GM18499 (cell line): Measurements from ENCODE around the gene C22orf42.
"Not testable (repeated sequence)": the region's sequence is repeated elsewhere in the genome, so short reads cannot be mapped to it uniquely, and the experiment has no call there.

Source experiments
- ATAC-seq: cut with Tn5 transposase; IDR thresholded peaks from one replicate; pipeline ENCODE4 v1.9.1; 2021; ENCODE audit warnings: moderate number of reproducible peaks; ENCODE audit not compliant: insufficient read depth, unreplicated experiment

C22orf42 gene, protein sequence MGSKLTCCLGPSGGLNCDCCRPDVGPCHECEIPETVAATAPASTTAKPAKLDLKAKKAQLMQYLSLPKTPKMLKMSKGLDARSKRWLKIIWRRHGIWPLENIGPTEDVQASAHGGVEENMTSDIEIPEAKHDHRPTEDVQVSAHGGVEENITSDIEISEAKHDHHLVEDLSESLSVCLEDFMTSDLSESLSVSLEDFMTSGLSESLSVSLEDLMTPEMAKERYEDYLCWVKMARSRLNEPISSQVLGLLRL

DNA sequence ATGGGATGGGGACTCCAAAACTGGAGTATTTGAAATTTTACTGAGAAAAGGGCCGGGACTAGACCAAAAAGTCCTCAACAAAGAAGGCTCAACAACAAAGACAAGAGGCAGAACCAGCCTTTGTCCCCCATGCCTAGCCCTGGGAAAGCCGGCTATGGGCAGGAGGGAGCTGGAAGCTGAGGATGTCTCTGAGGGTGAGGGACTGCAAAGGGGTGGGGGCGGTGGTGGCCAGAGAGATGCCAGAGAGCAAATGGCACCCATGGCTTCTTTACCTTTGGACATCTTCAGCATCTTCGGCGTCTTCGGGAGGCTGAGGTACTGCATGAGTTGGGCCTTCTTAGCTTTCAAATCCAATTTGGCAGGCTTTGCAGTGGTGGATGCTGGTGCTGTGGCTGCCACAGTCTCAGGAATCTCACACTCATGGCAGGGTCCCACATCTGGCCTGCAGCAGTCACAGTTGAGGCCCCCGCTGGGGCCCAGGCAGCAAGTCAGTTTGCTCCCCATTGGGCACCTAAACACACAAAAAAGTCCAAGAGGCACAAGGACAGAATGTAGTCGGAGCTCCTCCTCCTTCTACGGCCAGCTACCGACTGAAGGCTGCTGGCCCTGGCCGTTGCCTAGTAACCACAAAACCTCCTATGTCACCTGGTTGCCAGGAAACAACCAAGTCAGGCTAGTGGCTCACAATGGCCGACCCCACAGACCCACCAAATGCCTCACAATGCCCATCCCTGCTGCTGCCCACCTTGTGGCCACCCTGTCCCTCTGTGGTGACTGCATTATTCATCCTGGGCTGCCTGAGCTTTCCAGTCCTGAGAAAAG, at the start of gene C22orf42:
Gene C22orf42, minus strand, starts transcription at position 592 of the 822 bp plus-strand sequence. Its CDS starts 88 bp downstream, at position 504.
- no peak for ATAC-seq

DNA sequence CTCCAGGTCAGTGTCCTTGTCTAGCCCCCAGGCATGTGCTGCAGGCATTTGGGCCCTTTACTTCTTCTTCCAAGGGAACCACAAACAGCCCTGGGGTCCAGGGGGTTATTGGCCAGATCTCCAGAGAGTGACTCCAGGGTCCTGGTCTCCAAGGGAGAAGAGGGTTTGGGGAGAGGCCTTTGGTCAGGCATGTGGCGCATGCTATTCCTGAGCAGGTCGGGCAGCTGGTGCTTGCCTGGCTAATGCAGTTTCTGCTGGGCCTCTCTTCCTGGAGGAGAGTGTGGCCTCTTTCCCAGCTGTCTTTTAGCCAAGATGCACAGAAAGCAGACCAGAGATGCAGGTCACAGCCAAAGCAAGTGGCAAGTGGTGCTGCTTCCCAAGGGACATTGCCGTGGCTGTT, 49.6 kb upstream of the C22orf42 start:
- no peak for ATAC-seq

DNA sequence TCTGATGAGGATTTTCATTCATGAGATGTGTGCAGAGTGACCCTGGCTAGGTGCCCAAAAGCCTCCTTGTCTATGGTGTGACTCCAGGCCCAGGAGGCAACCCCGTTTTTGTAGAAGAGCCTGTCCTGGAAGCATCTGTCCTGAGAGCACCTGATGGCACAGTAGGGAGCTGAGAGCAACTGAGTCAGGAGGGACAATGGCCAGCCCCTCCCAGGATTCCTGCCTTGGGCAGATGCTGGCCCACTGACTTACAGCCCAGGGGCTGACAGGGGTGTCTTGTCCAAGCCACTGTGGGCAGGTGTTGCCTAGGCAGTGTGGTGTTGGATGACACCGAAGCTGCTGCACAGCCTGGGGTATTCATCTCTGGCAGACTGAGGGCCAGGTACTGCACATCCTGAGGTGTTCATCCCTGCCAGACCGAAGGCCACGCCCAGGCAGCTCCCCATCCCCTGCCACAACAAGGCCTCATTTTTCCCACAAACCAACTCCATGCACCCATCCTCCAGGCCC, 48.9 kb upstream of the C22orf42 start:
- ATAC-seq = no peak

DNA sequence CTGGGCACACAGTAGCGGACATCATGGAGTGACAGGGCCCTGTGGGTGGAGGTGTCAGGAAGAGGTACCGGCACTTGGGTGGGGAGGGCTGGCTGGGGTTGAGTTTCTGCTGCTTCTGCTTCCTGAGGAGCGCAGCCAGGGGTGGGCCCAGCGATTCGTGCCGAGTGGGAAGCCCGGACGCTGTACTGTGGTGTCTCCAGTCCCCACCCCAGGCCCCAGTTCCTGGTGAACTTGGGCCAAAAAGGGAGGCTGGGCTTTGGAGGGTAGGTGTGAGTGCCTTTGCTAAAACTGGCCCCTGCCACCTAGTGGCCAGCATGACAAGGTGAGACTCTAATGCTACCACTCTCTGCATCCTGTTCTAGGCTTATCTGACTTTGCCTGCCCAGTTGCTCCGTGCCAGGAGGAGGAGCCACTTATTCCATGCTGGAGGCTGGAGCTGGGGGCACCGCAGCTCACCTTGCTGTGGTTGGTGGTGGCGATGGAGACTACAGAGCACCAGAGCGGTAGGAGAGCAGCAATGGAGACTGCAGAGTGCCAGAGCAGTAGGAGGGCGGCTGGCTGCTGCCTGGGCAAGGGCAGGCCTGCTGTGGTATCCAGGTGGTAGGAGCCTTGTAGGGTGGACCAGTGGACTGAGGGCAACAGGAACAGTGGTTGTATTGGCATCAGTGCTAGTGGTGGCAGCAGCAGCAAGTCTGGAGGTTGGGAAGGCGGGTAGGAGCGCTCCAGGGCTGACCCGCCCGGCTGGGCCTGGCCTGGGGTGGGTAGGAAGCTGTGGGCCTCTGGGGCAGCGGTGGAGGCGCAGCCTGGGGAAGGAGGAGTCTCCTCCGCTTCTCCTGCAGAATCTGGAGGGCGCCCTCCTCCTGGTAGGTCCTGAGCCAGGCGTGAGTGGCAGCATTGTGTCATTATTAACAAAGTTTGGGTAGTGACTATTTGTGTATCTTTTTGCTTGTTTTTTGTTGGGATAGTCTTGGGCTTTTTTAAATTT, 48.0 kb upstream of the C22orf42 start:
- no peak for ATAC-seq

DNA sequence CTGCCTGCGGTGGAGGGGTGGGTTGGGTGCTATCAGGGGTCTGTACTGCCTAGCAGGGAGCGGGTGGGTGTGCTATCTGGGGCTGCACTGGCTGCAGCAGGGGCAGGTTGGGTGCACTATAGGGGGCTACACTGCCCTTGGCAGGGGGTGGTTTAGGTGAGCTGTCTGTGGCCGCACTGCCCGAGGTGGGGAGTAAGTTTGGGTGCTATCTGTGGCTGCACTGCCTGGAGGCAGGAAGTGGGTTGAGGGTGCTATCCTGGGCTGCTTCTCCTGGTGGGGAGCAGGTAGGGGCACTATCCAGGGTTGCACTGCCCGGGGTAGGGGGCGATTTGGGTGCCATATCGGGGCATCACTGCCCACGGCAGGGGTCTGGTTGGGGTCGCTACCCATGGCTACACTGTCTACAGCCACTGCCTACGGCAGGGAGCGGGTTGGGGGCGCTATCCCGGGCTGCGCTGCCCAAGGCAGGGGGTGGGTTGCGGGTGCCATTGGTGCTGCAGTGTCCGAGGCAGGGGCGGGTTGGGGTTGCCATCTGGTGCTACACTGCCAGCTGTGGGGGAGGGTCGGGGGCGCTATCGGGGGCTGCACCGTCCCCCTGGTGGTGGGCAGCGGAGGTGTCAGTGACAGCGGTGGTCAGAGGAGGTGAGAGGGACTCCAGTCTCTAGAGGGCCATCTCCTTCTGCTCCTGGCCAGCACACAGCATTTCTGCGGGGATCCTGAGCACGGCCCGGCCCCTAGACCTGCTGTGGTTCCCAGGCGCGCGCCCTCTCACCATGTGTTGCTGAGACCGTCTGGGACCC, 47.1 kb upstream of the C22orf42 start:
- ATAC-seq = no peak

DNA sequence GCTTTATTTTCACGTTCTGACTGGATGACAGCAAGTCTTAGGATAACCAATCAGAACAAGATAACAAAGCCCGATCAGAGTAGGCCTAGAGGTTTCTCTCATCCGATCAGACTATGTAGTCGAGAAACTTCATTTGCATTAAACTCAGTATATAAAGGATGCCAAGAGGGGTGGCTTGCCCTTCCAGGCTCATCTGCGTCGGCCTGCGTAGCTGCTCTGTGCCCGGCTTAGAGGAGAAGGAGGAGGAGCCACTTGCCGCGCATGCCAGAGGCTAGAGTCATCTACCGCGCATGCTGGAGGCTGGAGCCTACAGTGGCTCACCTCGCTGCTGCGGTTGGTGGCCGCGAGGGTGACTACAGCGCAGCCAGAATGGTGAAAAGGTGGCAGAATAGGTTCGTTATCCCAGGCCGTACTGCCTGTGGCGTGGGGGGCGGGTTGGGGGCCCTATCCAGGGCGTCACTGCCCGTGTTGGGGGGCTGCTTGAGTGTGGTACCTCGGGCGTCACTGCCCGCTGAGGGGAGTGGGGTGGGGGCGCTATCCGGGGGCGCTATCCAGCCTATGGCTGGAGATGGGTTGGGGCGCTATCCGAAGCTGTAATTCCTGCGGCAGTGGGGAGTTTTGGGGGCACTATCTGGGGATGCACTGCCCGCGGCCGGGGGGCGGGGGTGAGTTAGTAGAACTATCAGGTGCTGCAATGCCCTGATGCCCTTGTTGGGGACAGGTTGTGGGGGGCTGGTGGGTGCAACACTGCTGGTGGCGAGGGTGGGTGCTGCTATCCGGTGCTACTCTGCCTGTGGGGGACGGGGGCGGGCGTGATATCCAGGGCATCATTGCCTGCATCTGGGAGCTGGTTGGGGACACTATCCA, 46.0 kb upstream of the C22orf42 start, which contains the start of gene RFPL2:
Gene RFPL2, minus strand, starts transcription at position 218 of the 867 bp plus-strand sequence. CDS start 2,622 bp downstream, outside the sequence.
- no peak for ATAC-seq

DNA sequence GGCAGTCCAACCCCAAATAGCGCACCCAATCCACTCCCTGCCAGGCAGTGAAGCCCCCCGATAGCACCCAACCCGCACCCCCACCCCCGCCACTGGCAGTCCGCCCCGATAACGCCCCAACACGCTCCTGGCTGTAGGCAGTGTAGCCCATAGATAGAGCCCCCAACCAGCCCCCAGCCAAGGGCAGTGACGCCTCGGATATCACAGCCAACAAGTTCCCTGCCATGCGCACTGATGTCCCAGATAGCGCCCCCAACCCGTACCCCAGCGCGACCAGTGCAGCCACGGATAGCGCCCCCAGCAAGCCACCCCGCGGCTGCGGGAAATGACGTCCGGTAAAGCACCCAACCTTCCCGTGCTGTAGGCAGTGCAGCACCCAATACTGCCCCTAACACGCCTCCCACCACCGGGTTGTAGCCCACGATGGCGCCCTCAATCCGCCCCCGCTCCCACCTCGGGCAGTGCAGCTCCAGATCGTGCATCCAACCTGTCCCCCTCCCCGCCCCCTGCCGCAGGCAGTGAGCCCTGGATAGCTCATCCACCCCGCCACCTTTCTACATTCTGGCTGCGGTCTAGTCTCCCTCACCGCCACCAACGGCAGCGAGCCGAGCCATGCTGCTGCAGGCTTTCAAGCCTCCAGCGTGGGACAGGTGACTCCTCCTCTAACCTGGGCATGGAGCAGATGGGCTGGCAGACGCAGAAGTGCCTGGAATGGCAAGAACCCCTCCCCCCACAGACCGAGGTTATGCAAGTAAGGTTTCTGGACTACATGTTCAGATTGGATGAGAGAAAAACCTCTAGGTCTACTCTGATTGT, 45.1 kb upstream of the C22orf42 start:
- no peak for ATAC-seq

DNA sequence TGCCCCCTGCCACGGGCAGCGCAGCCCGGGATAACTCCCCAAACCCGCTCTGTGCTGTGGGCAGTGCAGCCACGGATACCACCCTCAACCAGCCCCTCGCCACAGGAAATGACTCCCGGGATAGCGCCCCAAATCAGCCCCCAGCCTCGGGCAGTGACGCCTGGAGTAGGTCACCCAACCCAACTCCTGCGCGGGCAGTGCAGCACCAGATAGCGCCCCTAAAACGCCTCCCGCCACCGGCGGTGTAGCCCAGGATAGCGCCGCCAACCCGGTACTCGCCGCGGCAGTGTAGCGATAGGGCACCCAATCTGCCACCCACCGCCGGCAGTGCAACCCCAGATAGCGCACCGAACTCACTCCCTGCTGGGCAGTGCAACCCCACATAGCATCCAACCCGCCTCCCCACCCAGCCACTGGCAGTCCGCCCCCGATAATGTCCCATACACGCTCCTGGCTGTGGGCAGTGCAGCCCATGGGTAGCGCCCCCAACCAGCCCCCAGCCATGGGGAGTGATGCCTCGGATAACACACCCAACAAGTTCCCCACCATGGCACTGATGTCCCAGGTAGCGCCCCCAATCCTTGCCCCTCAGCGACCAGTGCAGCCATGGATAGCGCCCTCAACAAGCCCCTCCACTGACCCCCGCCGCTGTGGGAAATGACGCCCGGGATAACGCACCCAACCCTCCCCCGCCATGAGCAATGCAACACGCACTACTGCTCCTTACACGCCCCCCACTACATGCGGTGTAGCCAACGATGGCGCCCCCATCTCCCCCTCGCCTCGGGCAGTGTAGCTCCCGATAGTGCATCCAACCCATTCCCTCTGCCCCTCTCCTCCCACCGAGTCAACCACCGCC, 44.3 kb upstream of the C22orf42 start:
- ATAC-seq = no peak

DNA sequence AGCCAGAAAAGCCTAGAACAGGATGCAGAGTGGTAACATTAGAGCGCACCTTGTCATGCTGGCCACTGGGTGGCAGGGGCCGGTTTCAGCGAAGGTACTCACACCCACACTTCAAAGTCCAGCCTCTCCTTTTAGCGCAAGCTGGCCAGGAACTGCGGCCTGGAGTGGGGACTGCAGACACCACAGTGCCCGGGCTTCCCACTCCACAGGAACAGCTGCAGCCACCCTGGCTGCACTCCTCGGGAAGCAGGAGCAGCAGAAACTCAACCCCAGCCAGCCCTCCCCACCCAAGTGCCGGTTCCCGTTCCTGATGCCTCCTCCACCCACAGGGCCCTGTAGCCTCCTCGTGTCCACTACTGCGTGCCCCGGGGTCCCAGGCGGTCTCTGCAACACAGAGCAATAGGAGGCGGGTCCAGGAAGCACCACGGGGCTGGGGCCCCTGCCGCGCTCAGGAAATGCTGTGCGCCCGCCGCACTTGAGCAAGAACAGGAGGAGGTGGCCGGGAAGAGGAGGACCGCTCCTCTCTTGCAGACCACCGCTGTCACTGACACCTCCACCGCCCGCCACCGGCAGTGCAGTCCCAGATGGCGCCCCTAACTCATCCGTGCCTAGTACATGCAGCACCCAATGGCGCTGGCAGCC, 43.6 kb upstream of the C22orf42 start:
- ATAC-seq = no peak

DNA sequence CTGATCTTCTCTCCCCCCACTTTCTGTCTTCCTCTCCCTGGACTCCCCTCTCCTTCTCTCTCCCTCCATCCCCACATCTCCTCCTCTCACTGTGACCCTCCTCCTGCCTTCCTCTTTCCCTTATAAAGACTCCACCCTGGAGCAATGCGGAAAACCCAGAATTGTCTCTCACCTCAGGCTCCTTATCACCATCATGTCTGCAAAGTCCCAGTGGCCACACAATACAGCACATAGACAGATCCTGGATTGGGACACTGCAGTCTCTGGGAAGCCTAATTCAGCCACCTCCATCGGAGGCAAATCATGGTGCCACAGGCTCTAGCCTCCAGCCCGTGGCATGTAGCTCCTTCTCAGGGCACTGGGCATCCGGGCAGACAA, 43.0 kb upstream of the C22orf42 start:
- no peak for ATAC-seq

DNA sequence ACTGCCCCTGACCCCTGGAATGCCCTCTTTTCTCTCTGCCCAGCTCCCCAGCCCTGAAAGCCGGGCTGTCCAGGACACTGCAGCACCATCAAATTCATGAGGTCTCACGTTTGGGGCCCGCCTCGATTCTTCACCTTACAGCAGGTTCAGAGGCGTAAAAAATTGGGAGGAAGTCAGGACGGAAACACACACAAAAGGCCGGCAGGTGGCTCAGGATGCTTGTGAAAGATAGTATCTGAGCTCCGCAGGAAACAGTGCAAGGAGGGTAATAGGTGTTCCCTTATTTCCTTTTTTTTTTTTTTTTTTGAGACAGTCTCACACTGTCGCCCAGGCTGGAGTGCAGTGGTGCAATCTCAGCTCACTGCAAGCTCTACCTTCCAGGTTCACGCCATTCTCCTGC, 41.6 kb upstream of the C22orf42 start:
- ATAC-seq = no peak

DNA sequence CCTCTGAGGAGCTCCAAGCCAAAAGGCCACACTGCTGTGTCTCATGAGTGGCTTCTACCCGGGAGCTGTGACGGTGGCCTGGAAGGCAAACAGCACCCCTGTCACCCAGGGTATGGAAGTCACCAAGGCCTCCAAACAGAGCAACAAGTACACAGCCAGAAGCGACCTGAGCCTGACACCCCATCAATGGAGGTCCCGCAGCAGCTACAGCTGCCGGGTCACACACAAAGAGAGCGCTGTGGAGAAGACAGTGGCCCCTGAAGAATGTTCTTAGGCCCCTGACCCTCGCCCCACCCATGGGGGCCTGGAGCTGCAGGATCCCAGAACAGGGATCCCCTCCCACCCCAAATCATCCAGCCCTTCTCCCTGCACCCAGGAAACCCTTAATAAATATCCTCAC, 40.9 kb upstream of the C22orf42 start:
- no peak for ATAC-seq

DNA sequence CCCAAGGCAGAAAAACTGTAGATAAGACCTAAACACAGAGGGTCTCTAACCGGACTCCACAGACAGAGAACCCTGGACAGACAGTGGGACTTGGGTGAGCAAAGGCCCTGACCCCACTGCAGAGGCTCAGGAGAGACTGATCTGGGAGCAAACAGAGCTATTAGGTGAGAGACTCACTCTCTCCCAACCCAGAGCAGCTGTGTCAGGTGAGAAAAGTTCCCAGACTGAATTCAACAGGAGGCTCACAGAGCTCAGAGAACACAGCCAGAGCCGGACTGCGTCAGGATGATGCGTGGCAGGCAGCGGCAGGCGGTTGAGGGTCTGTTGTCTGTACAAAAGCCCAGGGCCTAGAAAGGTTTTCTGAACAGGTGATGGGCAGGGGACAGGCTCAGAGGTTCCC, 40.2 kb upstream of the C22orf42 start:
- no peak for ATAC-seq

DNA sequence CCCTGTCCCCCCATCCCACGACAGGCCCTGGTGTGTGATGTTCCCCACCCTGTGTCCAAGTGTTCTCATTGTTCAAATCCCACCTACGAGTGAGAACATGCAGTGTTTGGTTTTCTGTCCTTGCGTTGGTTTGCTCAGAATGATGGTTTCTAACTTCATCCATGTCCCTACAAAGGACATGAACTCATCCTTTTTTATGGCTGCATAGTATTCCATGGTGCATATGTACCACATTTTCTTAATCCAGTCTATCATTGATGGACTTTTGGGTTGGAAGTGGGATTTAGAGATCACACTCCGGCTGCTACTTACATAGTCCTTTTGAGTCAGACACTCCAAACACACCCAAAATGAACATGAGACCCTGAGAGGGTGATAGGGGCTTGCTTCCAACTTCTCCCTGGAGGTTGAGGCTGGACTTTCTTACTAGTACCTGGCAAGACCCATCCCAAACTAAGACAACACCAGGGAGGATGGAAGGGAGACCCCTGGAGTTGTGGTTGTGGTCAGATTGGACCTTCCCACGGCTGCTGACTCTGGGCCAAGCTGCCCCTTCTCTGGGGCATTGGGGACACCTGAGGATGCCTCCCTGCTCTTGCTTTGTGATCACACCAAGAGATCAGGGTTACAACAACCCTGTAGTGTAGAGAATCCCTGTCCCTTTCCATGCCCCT, 38.6 kb upstream of the C22orf42 start:
- ATAC-seq = not testable (repeated sequence)

DNA sequence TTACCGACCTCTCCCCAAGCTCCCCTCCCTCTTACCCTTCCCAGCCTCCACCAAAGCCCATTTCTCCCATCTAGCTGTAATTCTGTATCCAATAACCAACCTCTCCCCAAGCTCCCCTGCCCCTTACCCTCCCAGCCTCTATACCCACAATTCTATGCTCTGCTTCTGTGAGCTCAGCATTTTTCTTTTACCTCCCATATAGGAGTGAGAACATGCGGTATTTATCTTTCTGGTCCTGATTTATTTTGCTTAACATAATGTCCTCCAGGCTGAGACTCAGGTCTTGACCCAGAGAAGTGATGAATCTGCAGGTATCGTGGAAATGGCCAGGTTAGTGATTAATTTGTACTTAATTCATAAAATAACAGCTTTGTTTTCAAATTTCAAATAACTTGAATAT, 36.8 kb upstream of the C22orf42 start:
- not testable (repeated sequence) for ATAC-seq

DNA sequence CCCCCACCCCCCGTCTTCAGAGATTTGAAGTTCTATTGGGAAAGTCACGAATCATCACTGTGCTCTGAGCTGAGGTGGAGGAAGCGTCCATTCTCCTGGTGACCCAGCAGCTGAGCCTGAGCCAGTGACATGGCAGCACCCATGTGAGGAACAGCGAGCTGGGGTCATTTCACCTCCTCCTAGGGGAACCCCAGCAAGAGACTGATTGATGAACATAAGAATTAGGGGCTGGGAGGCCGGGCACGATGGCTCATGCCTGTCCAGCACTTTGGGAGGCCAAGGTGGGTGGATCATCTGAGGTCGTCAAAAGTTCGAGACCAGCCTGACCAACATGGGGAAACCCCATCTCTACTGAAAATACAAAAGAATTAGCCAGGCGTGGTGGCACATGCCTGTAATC, 34.2 kb upstream of the C22orf42 start:
- ATAC-seq = not testable (repeated sequence)
